ENCODE results near the gene OTUB2. TPM values are rescaled to one million over a fixed set of nuclear protein-coding genes. Genes with fewer than 3 reads are reported as not detected.

OTUB2 gene
- total and polyA plus RNA-seq, 10 donors: 0.07 to 1.1 (median 0.43) TPM

DNA sequence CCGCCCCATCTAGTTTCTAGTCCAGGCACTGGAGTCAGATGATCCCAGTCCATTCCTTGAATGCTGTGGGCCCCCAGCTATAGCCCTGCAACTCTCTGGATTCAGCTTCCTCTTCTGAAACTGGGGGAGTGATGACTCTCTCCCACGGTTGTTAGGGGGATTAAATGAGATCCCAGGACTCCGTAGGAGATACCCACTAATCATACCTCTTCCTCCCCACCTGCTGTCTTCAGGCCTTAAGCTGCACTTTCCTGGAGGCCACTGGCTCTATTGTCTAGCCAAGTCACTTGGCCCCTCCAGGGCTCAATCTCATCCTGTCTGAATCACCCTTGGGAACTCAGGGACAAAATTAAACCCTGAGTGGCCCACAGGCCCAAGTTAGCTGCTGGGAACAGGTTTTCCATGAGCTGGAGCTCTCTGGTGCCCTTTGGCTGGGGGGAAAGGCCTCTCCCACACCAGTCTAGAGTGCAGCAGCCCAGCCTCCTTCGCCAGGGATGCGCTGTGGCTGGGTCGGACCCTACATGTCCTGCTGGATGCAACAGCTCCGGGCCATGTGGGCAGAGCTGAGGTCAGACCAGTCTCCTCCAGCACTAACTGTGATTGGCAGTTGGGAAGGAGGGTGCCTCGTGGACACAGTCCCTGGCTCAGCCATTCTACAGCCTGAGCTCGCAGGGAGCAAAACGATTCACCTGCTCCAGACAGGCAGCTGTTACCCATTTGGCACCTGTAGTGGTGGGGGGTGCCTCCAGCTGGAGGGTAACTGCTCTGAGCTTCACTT, 43.7 kb upstream of the OTUB2 start:
- peaks cover 0 to 9% (median 7%) of the 10 kb centered on the region in 8 donors for H3K9me3 ChIP-seq
- no peak overlapping the region for H3K4me3 ChIP-seq
- H3K27me3 ChIP-seq (replicated peaks in 1 of 7): peaks cover 0 to 62% (median 0%) of the 10 kb centered on the region in 7 donors
- TF ChIP-seq POLR2AphosphoS5 (IDR thresholded peaks at IDR 0.05) (no peak), POLR2A (IDR thresholded peaks at IDR 0.05) (no peak)
- TF ChIP-seq, protein P1, sequence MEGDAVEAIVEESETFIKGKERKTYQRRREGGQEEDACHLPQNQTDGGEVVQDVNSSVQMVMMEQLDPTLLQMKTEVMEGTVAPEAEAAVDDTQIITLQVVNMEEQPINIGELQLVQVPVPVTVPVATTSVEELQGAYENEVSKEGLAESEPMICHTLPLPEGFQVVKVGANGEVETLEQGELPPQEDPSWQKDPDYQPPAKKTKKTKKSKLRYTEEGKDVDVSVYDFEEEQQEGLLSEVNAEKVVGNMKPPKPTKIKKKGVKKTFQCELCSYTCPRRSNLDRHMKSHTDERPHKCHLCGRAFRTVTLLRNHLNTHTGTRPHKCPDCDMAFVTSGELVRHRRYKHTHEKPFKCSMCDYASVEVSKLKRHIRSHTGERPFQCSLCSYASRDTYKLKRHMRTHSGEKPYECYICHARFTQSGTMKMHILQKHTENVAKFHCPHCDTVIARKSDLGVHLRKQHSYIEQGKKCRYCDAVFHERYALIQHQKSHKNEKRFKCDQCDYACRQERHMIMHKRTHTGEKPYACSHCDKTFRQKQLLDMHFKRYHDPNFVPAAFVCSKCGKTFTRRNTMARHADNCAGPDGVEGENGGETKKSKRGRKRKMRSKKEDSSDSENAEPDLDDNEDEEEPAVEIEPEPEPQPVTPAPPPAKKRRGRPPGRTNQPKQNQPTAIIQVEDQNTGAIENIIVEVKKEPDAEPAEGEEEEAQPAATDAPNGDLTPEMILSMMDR (IDR thresholded peaks at IDR 0.05 in 8 of 11, conservative IDR thresholded peaks at IDR 0.05 in 3 of 11): no peak
- intact Hi-C loops (cut with DNase I; ENCODE audit: low total_unique reads): no loop called here
- H3K4me1 ChIP-seq: peaks cover 0 to 17% (median 0%) of the 10 kb centered on the region in 6 donors
- no peak for DNase-seq
- no peak overlapping the region for H3K27ac ChIP-seq
- 74 to 87% (median 86%) methylated on average over 5 to 10 of the region's 10 CpGs for WGBS, 5 donors
- H3K36me3 ChIP-seq: no peaks in the 10 kb centered on the region

DNA sequence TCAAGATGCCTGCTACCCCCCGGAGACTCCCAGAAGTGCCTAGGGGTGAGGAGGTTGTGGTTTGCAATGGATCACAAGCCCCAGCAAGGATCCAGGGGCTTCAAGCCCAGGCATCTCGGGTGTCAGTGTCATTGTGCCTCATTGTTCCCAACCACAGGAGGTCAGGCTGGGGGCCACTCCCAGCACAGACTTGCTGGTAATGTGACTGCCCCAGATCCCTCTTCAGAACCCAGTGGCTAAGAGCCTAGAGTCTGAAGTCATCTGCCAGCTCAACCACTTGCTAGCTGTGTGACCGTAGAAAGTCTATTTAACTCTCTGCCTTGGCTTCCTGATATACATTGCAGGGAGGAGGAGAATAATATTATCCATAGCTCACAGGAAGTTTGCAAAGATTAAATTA, 42.1 kb upstream of the OTUB2 start:
- H3K36me3 ChIP-seq: no peaks in the 10 kb centered on the region
- DNase-seq: no peak
- peaks cover 0 to 1% (median 0%) of the 10 kb centered on the region in 6 donors for H3K4me1 ChIP-seq
- WGBS, 5 donors: 80 to 97% (median 88%) methylated on average over 1 to 3 of the region's 3 CpGs
- H3K27me3 ChIP-seq (replicated peaks in 1 of 7): peaks cover 0 to 63% (median 0%) of the 10 kb centered on the region in 7 donors
- no peak overlapping the region for H3K27ac ChIP-seq
- intact Hi-C loops (cut with DNase I; ENCODE audit: low total_unique reads): no loop called here
- H3K4me3 ChIP-seq: no peak overlapping the region
- TF ChIP-seq POLR2AphosphoS5 (IDR thresholded peaks at IDR 0.05): no peak
- TF ChIP-seq, protein P1 (IDR thresholded peaks at IDR 0.05 in 8 of 11, conservative IDR thresholded peaks at IDR 0.05 in 3 of 11): no peak
- TF ChIP-seq POLR2A (IDR thresholded peaks at IDR 0.05): no peak
- H3K9me3 ChIP-seq: no peaks in the 10 kb centered on the region

DNA sequence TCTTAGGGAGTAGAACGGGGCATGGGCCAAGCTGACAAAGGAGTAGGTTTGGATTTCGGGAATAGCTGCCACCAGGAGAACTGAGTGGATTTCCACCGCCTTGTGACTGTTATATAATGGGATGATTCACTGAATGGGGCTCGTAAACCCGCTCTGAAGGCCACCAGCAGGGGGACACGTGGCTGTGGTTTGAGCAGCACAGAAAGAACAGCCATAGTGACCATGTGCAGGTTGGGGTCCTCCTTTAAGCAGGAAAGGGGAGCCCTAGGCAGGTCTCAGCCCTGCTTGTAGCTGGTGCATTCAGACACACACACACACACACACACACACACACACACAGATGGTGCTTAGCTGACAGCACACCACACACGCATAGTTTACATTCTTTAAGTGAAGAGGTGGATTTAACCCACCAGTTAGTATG, 41.1 kb upstream of the OTUB2 start:
- DNase-seq: no peak
- intact Hi-C loops (cut with DNase I; ENCODE audit: low total_unique reads): no loop called here
- Histone ChIP-seq H3K27me3 (replicated peaks in 1 of 7) (peaks cover 0 to 64% (median 0%) of the 10 kb centered on the region in 7 donors), H3K4me1 (no peaks in the 10 kb centered on the region), H3K27ac (no peak overlapping the region), H3K4me3 (no peak overlapping the region), H3K9me3 (no peaks in the 10 kb centered on the region), H3K36me3 (no peaks in the 10 kb centered on the region)
- no peak for TF ChIP-seq POLR2A (IDR thresholded peaks at IDR 0.05)
- TF ChIP-seq, protein P1 (IDR thresholded peaks at IDR 0.05 in 8 of 11, conservative IDR thresholded peaks at IDR 0.05 in 3 of 11): peak in 4 of 11 experiments; percentile 10 to 20 (median 20)
- 52 to 76% (median 57%) methylated on average over 7 of the region's 7 CpGs for WGBS, 5 donors

DNA sequence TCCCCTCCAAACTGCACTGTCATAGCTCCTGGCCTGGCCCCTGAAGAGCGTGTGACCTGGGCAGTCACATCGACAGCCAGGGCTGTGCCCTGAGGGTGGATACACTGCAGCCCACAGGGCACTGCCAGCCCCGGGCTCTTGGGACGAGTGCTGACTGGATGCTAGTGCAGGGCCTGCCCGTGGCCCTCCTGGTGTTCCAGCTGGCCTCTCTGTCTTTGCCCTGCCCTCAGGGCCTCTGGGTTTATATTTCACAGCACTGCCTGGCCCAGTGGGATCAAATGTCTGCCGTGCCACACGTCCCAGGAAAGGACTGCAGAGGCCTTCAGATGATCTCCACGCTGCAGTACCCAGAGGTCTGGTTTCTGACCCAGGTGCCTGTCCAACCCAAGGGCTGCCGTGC, 39.2 kb upstream of the OTUB2 start:
- Histone ChIP-seq H3K27me3 (replicated peaks in 1 of 7) (peaks cover 0 to 57% (median 0%) of the 10 kb centered on the region in 7 donors), H3K4me1 (no peaks in the 10 kb centered on the region), H3K27ac (no peak overlapping the region), H3K36me3 (no peaks in the 10 kb centered on the region), H3K9me3 (no peaks in the 10 kb centered on the region), H3K4me3 (no peak overlapping the region)
- intact Hi-C loops (cut with DNase I; ENCODE audit: low total_unique reads): no loop called here
- TF ChIP-seq, protein P1 (IDR thresholded peaks at IDR 0.05 in 8 of 11, conservative IDR thresholded peaks at IDR 0.05 in 3 of 11): no peak
- TF ChIP-seq POLR2AphosphoS5 (IDR thresholded peaks at IDR 0.05) (no peak), POLR2A (IDR thresholded peaks at IDR 0.05) (no peak)
- 68 to 87% (median 77%) methylated on average over 2 to 9 of the region's 9 CpGs for WGBS, 5 donors
- no peak for DNase-seq
